EH (cell line): ENCODE results near the gene NPFF.

ENCODE experiments used
- DNase-seq: peaks from one replicate; pipeline ENCODE4 v3.0.0-alpha.2; 2015; ENCODE audit warnings: low read depth

Gene NPFF

DNA sequence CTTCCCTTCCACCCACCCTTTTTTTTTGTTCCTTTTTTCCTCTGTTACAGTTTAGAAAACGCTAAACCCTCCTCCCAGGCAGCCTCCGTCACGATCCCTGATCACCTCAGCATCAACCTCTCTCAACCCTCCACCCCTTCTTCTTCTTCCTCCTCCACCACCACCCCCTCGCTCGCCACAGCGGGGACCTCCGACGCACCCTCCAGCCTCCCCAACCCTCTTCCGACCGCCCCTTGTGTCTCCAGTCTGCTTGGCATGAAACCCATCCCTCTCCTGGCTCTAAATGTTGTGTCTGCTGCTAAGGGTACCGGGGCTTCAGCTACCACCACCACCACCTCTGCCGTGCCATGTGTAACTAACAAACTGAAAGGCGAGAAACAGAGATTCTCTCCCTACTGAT lies 32.5 kb downstream of the NPFF start:
- no peak for DNase-seq

GRCh38 chr12:53474077-53474476 lies 33.2 kb downstream of the NPFF start:
- DNase-seq, result no peak

DNA sequence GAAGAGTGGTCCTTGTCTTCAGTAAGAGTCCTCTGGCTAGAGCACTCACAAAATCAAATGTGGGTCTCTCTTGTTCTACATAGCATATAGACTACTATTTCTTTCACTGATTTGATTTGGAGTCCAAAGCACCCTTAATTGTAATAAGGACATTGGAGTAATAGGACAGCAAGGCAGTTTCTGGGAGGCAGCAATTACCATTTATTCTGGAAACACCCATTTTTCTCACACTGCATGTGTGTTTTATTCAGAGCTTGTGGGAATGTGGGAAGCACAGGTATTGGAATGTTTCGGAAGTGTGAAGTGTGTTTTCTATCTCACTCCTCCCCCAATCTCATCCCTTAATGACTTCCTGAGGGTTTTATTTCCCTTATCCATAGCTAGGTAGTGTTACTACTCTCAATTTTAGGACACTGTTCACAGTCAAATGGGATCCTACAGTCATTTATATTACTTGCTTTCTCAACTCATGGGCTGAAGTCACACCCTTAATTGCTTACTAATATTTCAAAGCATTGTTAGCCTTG lies 35.2 kb downstream of the NPFF start:
- no peak for DNase-seq

DNA sequence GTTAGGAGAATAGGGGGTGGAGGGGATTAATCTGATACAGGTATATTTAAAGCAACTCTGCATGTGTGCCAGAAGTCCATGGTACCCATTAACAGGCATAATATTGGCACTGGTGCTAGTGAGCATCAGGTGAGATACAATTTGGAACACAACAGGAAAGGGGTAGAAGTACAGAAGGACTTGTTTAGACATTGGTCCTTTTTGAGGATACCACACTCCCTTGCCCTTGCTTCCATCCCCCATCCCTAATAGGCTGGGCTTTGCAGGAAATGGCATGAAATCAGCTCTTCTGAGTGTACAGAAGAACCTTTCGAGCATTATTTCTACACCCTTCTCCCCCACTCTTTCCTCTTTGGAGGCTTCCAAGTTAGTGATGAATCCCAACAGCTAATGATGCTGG lies 39.0 kb downstream of the NPFF start:
- no peak for DNase-seq

DNA sequence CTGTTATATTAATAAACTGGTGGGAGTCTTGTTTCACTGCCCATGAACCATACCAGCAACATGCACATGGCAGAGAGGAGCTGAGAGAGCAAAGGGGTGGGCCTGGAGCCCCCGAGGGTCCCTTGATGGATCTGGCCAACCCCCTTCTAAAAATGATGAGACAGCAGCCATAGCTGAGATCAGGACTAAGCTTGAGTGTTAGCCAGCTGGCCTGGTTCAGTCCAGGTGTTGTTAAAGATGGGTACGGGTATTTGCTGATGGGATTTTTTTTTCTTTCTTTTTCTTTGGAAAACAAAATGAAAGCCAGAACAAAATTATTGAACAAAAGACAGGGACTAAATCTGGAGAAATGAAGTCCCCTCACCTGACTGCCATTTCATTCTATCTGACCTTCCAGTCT lies 39.4 kb downstream of the NPFF start:
- no peak for DNase-seq

DNA sequence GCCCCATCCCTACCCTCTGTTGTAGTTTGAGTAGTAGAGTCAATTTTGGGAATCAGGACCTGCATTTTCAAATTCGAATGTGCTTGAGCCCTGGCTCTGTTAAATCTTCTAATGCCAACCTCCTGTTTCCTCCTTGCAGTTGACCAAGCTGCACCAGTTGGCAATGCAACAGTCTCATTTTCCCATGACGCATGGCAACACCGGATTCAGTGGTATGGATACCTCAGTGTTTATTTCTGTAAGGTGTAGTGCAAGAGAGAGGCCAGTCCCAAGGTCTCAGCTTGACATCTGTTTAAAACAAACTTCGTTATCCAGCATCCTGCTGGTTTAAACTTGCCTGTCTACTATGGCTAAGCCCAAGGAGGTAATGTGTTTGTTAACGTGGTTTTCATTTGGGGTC lies 40.2 kb downstream of the NPFF start:
- no peak for DNase-seq

- DNase-seq, result no peak
Measured at GRCh38 chr12:53466640-53467039, 40.6 kb downstream of the NPFF start.

GRCh38 chr12:53465679-53466078 lies 41.6 kb downstream of the NPFF start:
- no peak for DNase-seq

GRCh38 chr12:53464685-53465418 lies 42.4 kb downstream of the NPFF start:
- DNase-seq, result no peak

- DNase-seq, result no peak
Measured at GRCh38 chr12:53463802-53464560, 43.3 kb downstream of the NPFF start.

DNA sequence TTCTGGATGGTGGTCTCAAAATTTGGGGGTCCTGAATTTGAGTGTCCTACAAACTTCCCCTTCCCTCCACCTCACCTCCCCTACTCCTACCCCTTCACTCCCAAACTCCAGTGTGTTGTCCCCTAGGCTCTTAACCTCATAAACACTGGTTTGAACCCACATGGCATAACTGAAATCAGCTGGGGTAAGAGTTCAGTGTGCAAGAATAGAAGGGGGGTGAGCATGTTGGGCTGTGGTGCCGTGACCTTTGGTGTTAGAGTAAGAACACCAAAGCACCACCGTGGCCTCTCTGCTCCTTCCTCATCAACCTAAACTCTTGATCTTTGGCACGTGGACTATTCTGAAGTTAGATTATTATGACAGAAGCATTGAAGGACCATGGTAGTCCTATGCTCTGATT lies 44.3 kb downstream of the NPFF start:
- no peak for DNase-seq

- no peak for DNase-seq
Measured at GRCh38 chr12:53461591-53461990, 45.7 kb downstream of the NPFF start.

DNA sequence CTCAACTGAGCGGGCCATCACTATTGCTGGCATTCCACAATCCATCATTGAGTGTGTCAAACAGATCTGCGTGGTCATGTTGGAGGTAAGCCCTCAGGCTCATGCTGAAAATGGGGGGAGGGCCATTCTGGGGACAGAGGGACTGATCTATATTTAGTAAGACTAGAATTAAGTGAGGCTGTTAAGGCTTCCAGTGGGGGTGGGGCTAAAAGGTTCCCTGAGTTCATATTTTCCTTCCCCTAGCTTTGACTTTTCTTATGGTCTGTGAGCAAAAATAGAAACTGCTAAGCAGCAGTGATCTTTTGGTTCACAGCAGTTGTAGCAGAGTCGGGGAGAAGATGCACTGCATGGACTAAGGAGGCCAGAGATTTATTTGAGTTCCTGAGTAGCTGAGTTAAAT lies 46.2 kb downstream of the NPFF start:
- no peak for DNase-seq

- no peak for DNase-seq
Measured at GRCh38 chr12:53459097-53459496, 48.2 kb downstream of the NPFF start.
